SK-N-SH (cell line): ENCODE data around the gene CETN2. TPM values are rescaled to one million over a fixed set of nuclear protein-coding genes. Genes with fewer than 3 reads are reported as not detected.

ENCODE experiments used
- CTCF ChIA-PET: fragments of 300-600, 350-600 bp; formaldehyde crosslinking; extraction: SDS; loops from one replicate; lab custom pipeline; 2021; lab: Yijun Ruan, JAX
- POLR2A ChIA-PET: fragments of 350-600 bp; sonication (Branson Sonifier 250); formaldehyde crosslinking; extraction: SDS; loops from one replicate; lab custom pipeline; 2020; ENCODE audit warnings: antibody characterized with exemption, inconsistent platforms; lab: Yijun Ruan, JAX
- DNase-seq: peaks from one replicate; pipeline ENCODE4 v3.0.0; 2012
- H2AFZ ChIP-seq: fragments of 200-600 bp; sonication (generic); 2 replicates; pipeline ENCODE4 v1.8.1; 2016; ENCODE audit warnings: antibody characterized with exemption, mild to moderate bottlenecking, low read depth
- H3F3A ChIP-seq: fragments of 200-600 bp; sonication (generic); replicated peaks from 2 replicates; pipeline ENCODE3; 2016; ENCODE audit warnings: antibody characterized with exemption, mild to moderate bottlenecking; ENCODE audit not compliant: insufficient read depth
- H3K27ac ChIP-seq, 2 experiments: fragments of 200-500 bp in 1 of 2; fragments of 200-600 bp in 1 of 2; sonication (Bioruptor generic) in 1 of 2; sonication (generic), shearing (Covaris generic) in 1 of 2; 2 replicates each; pipeline versions ENCODE4 v1.5.1 to v1.6.1; 2014 to 2016; ENCODE audit warnings: low read depth in 2 of 2, inconsistent platforms in 1 of 2, low read length in 1 of 2, mild to moderate bottlenecking in 1 of 2, mixed read lengths in 1 of 2
- H3K27me3 ChIP-seq: fragments of 200-600 bp; sonication (generic), shearing (Covaris generic); 2 replicates; pipeline ENCODE4 v1.6.1; 2016; ENCODE audit warnings: mixed run types; ENCODE audit not compliant: insufficient read depth
- H3K36me3 ChIP-seq, 2 experiments: fragments of 200-500 bp in 1 of 2; fragments of 200-600 bp in 1 of 2; sonication (Bioruptor generic) in 1 of 2; sonication (generic) in 1 of 2; replicated peaks in 1 of 2; 2 replicates each; pipeline versions ENCODE3 to v1.5.1; 2014 to 2016; ENCODE audit warnings: low read length in 1 of 2, mild to moderate bottlenecking in 1 of 2; ENCODE audit not compliant: insufficient read depth in 2 of 2, control insufficient read depth in 1 of 2
- H3K4me1 ChIP-seq, 2 experiments: fragments of 200-500 bp in 1 of 2; fragments of 200-600 bp in 1 of 2; sonication (Bioruptor generic) in 1 of 2; sonication (generic), shearing (Covaris generic) in 1 of 2; 2 replicates each; pipeline versions ENCODE4 v1.5.1 to v1.6.1; 2014 to 2016; ENCODE audit warnings: low read depth in 1 of 2, low read length in 1 of 2, mixed run types in 1 of 2; ENCODE audit not compliant: insufficient read depth in 2 of 2, control insufficient read depth in 1 of 2
- H3K4me2 ChIP-seq: fragments of 200-600 bp; sonication (generic), shearing (Covaris generic); 2 replicates; pipeline ENCODE4 v1.6.1; 2017; ENCODE audit warnings: mixed run types
- H3K4me3 ChIP-seq, 2 experiments: fragments of 200-500 bp in 1 of 2; fragments of 200-600 bp in 1 of 2; sonication (Bioruptor generic) in 1 of 2; sonication (generic), shearing (Covaris generic) in 1 of 2; 2 replicates each; pipeline versions ENCODE4 v1.5.1 to v1.8.1; 2014 to 2016; ENCODE audit warnings: low read depth in 2 of 2, inconsistent platforms in 1 of 2, low read length in 1 of 2, mild to moderate bottlenecking in 1 of 2, mixed read lengths in 1 of 2, moderate library complexity in 1 of 2
- H3K79me2 ChIP-seq: fragments of 200-600 bp; sonication (generic); 2 replicates; pipeline ENCODE4 v1.8.1; 2017; ENCODE audit warnings: mild to moderate bottlenecking; ENCODE audit not compliant: insufficient read depth
- H3K9ac ChIP-seq: fragments of 200-600 bp; sonication (generic); 2 replicates; pipeline ENCODE4 v1.6.1; 2017; ENCODE audit warnings: mixed run types
- H3K9me2 ChIP-seq: fragments of 200-600 bp; sonication (generic); 2 replicates; pipeline ENCODE4 v1.6.1; 2017; ENCODE audit warnings: mixed run types
- H3K9me3 ChIP-seq: fragments of 200-600 bp; sonication (generic); 2 replicates; pipeline ENCODE4 v1.6.1; 2017; ENCODE audit warnings: mixed run types, mild to moderate bottlenecking, moderate library complexity
- H4K20me1 ChIP-seq: fragments of 200-600 bp; sonication (generic); 2 replicates; pipeline ENCODE4 v1.6.1; 2017; ENCODE audit warnings: mild to moderate bottlenecking, mixed run types; ENCODE audit not compliant: insufficient read depth
- FOSL2 ChIP-seq: IDR thresholded peaks from 2 replicates; pipeline ENCODE4 v1.4.0; 2012; ENCODE audit warnings: low read depth, mild to moderate bottlenecking, moderate library complexity, borderline replicate concordance
- FOXJ3 ChIP-seq: sonication (generic); formaldehyde crosslinking; IDR thresholded peaks from 2 replicates; pipeline ENCODE4 v1.5.1; 2020; ENCODE audit warnings: mild to moderate bottlenecking, missing genetic modification reagents
- FOXM1 ChIP-seq: IDR thresholded peaks from 2 replicates; pipeline ENCODE4 v1.4.0; 2012; ENCODE audit warnings: low read depth, mild to moderate bottlenecking
- GABPA ChIP-seq: IDR thresholded peaks from 2 replicates; pipeline ENCODE4 v1.4.0; 2012; ENCODE audit warnings: low read depth, mild to moderate bottlenecking
- JUND ChIP-seq: IDR thresholded peaks from 2 replicates; pipeline ENCODE4 v1.4.0; 2012
- MXI1 ChIP-seq: IDR thresholded peaks from 2 replicates; pipeline ENCODE4 v1.6.1; 2012; ENCODE audit warnings: mild to moderate bottlenecking, low read depth, low read length, improper control_type of control experiment
- NRF1 ChIP-seq: IDR thresholded peaks from 2 replicates; pipeline ENCODE4 v1.6.1; 2012; ENCODE audit warnings: low read depth, mild to moderate bottlenecking, low read length
- PBX3 ChIP-seq: IDR thresholded peaks from 2 replicates; pipeline ENCODE4; 2012
- POLR2AphosphoS5 ChIP-seq: IDR thresholded peaks from 2 replicates; pipeline ENCODE4 v1.6.1; 2012; ENCODE audit warnings: low read depth, low read length
- RAD21 ChIP-seq: IDR thresholded peaks from 2 replicates; pipeline ENCODE4 v1.6.1; 2012; ENCODE audit warnings: mild to moderate bottlenecking, low read length
- RCOR1 ChIP-seq: fragments of 150-350 bp; IDR thresholded peaks from 2 replicates; pipeline ENCODE4 v1.6.1; 2017; ENCODE audit warnings: antibody characterized with exemption, low read length
- RXRA ChIP-seq: IDR thresholded peaks from 2 replicates; pipeline ENCODE4 v1.4.0; 2012; ENCODE audit warnings: low read depth, mild to moderate bottlenecking, borderline replicate concordance
- SIN3A ChIP-seq: IDR thresholded peaks from 2 replicates; pipeline ENCODE4 v1.6.1; 2012; ENCODE audit warnings: low read depth, mild to moderate bottlenecking, low read length, moderate library complexity, borderline replicate concordance
- SMC3 ChIP-seq: IDR thresholded peaks from 2 replicates; pipeline ENCODE4 v1.6.1; 2012; ENCODE audit warnings: low read depth, low read length, improper control_type of control experiment
- TAF1 ChIP-seq: IDR thresholded peaks from 2 replicates; pipeline ENCODE4 v1.6.1; 2012; ENCODE audit warnings: low read depth, mild to moderate bottlenecking, low read length, moderate library complexity, borderline replicate concordance
- TCF12 ChIP-seq: IDR thresholded peaks from 2 replicates; pipeline ENCODE4 v1.4.0; 2012
- TEAD4 ChIP-seq: IDR thresholded peaks from 2 replicates; pipeline ENCODE4 v1.4.0; 2012; ENCODE audit warnings: mild to moderate bottlenecking, borderline replicate concordance; ENCODE audit not compliant: insufficient read depth
- YY1 ChIP-seq: IDR thresholded peaks from 2 replicates; pipeline ENCODE4 v1.4.0; 2012; ENCODE audit warnings: low read depth, mild to moderate bottlenecking
- WGBS: methylation state at CpG from one replicate; pipeline ENCODE4 v1.1.6; 2017; ENCODE audit warnings: low lambda C conversion rate; 5-methylcytosine and 5-hydroxymethylcytosine counted together
- polyA plus RNA-seq, 3 experiments: library from polyadenylated mRNA; depleted of rRNA; stranded (reverse); fragments of >200 nt; gene quantifications; 2 replicates each; pipeline ENCODE4 v1.2.3, GENCODE V29; 2012
- TF ChIP-seq, protein P1 (sequence below): fragments of 150-350 bp; IDR thresholded peaks from 2 replicates; pipeline ENCODE4 v1.6.1; 2016; ENCODE audit warnings: mild to moderate bottlenecking, low read depth, low read length
- TF ChIP-seq, protein P2 (sequence below): IDR thresholded peaks from 2 replicates; pipeline ENCODE4 v1.4.0; 2012; ENCODE audit warnings: low read depth, borderline replicate concordance
- TF ChIP-seq, protein P3 (sequence below): IDR thresholded peaks from 2 replicates; pipeline ENCODE4 v1.4.0; 2012; ENCODE audit warnings: low read depth, borderline replicate concordance
- TF ChIP-seq, protein P4 (sequence below): IDR thresholded peaks from 2 replicates; pipeline ENCODE4 v1.4.0; 2012; ENCODE audit warnings: low read depth

The CETN2 gene
- polyA plus RNA-seq, 1 of the 3 experiments (the other 2 are of a cell fraction), result 41.1 TPM

GRCh38 chrX:152865232-152865920 is 34.8 kb upstream of the CETN2 start:
- Histone ChIP-seq H3K9me2 (no peaks in the 10 kb centered on the region), H3K79me2 (no peaks in the 10 kb centered on the region), H3K4me3 (no peak overlapping the region), H3K9ac (no peak overlapping the region), H3K27ac (no peak overlapping the region), H2AFZ (no peak overlapping the region), H3K27me3 (no peaks in the 10 kb centered on the region), H3F3A (no peaks in the 10 kb centered on the region), H3K9me3 (no peaks in the 10 kb centered on the region), H4K20me1 (no peaks in the 10 kb centered on the region), H3K4me2 (no peak overlapping the region), H3K4me1 (no peaks in the 10 kb centered on the region), H3K36me3 (peaks cover 6 to 71% of the 10 kb centered on the region in 2 experiments)
- 91% methylated on average over 14 of the region's 17 CpGs for WGBS
- TF ChIP-seq SMC3 (no peak), JUND (no peak), SIN3A (no peak), TEAD4 (no peak), RAD21 (no peak), POLR2AphosphoS5 (no peak), FOSL2 (no peak), MXI1 (no peak), TCF12 (no peak), NRF1 (no peak), FOXJ3 (CRISPR knock-in tag) (no peak), RCOR1 (no peak)
- TF ChIP-seq, protein P1, sequence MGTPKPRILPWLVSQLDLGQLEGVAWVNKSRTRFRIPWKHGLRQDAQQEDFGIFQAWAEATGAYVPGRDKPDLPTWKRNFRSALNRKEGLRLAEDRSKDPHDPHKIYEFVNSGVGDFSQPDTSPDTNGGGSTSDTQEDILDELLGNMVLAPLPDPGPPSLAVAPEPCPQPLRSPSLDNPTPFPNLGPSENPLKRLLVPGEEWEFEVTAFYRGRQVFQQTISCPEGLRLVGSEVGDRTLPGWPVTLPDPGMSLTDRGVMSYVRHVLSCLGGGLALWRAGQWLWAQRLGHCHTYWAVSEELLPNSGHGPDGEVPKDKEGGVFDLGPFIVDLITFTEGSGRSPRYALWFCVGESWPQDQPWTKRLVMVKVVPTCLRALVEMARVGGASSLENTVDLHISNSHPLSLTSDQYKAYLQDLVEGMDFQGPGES, result no peak
- TF ChIP-seq, protein P2, sequence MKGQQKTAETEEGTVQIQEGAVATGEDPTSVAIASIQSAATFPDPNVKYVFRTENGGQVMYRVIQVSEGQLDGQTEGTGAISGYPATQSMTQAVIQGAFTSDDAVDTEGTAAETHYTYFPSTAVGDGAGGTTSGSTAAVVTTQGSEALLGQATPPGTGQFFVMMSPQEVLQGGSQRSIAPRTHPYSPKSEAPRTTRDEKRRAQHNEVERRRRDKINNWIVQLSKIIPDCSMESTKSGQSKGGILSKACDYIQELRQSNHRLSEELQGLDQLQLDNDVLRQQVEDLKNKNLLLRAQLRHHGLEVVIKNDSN, result no peak
- TF ChIP-seq, protein P3, sequence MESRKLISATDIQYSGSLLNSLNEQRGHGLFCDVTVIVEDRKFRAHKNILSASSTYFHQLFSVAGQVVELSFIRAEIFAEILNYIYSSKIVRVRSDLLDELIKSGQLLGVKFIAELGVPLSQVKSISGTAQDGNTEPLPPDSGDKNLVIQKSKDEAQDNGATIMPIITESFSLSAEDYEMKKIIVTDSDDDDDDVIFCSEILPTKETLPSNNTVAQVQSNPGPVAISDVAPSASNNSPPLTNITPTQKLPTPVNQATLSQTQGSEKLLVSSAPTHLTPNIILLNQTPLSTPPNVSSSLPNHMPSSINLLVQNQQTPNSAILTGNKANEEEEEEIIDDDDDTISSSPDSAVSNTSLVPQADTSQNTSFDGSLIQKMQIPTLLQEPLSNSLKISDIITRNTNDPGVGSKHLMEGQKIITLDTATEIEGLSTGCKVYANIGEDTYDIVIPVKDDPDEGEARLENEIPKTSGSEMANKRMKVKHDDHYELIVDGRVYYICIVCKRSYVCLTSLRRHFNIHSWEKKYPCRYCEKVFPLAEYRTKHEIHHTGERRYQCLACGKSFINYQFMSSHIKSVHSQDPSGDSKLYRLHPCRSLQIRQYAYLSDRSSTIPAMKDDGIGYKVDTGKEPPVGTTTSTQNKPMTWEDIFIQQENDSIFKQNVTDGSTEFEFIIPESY, result no peak
- CTCF ChIA-PET, result no interaction called here
- POLR2A ChIA-PET, result no interaction called here
- DNase-seq, result no peak

- Histone ChIP-seq H3K36me3 (peaks cover 6 to 70% of the 10 kb centered on the region in 2 experiments), H3K4me3 (no peak overlapping the region), H3K4me2 (no peak overlapping the region), H2AFZ (no peak overlapping the region), H3K27ac (no peak overlapping the region), H3K79me2 (no peaks in the 10 kb centered on the region), H3K4me1 (no peaks in the 10 kb centered on the region), H3K9ac (no peak overlapping the region), H3F3A (no peaks in the 10 kb centered on the region), H3K9me2 (no peaks in the 10 kb centered on the region), H4K20me1 (no peaks in the 10 kb centered on the region), H3K27me3 (no peaks in the 10 kb centered on the region), H3K9me3 (no peaks in the 10 kb centered on the region)
- 92% methylated on average over 6 of the region's 6 CpGs for WGBS
- CTCF ChIA-PET, result no interaction called here
- DNase-seq, result no peak
- POLR2A ChIA-PET, result no interaction called here
- TF ChIP-seq GABPA (no peak), JUND (no peak), FOXM1 (no peak), RCOR1 (no peak), TAF1 (no peak), FOXJ3 (CRISPR knock-in tag) (no peak), PBX3 (no peak), YY1 (no peak), RXRA (no peak), RAD21 (no peak)
- TF ChIP-seq, protein P4, sequence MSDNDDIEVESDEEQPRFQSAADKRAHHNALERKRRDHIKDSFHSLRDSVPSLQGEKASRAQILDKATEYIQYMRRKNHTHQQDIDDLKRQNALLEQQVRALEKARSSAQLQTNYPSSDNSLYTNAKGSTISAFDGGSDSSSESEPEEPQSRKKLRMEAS, result no peak
- TF ChIP-seq, protein P1, result no peak
Observed at GRCh38 chrX:152861826-152862225, 31.3 kb upstream of the CETN2 start.
